ENCODE measurements around the gene CBL.

DNA sequence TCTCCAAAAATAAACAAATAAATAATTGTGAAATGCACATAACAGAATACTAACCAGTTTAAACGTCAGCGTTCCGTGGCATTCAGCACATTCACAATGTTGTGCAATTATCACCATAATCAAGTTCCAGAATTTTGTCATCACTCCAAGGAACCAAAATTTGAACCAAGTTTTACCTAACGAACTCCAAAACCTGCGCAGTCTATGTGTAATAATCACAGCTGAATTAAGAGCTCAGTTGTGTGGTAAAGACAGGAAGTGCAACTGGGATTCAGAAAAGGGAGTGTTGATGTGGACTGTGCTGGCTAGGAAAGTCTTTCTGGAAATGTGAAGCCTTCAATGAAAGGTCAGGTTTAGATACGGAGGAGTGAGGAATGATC lies 116.2 kb downstream of the CBL start:
- TF ChIP-seq, protein P1, sequence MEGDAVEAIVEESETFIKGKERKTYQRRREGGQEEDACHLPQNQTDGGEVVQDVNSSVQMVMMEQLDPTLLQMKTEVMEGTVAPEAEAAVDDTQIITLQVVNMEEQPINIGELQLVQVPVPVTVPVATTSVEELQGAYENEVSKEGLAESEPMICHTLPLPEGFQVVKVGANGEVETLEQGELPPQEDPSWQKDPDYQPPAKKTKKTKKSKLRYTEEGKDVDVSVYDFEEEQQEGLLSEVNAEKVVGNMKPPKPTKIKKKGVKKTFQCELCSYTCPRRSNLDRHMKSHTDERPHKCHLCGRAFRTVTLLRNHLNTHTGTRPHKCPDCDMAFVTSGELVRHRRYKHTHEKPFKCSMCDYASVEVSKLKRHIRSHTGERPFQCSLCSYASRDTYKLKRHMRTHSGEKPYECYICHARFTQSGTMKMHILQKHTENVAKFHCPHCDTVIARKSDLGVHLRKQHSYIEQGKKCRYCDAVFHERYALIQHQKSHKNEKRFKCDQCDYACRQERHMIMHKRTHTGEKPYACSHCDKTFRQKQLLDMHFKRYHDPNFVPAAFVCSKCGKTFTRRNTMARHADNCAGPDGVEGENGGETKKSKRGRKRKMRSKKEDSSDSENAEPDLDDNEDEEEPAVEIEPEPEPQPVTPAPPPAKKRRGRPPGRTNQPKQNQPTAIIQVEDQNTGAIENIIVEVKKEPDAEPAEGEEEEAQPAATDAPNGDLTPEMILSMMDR (conservative IDR thresholded peaks at IDR 0.05; ENCODE audit: low read length): no peak
- no peak for TF ChIP-seq EZH2phosphoT487 (IDR thresholded peaks at IDR 0.05; ENCODE audit: borderline replicate concordance)
